NCI-H446 treated with DMSO at 0.1 percent for 48 hours (cell line): Measurements from ENCODE around the gene NUP58.
"Not testable (repeated sequence)": the region's sequence is repeated elsewhere in the genome, so short reads cannot be mapped to it uniquely, and the experiment has no call there.

ENCODE experiments used
- DNase-seq: peaks from one replicate; lab custom pipeline; 2025; lab: John Stamatoyannopoulos, UW

The NUP58 gene

GRCh38 chr13:25302121-25302520 is 696 bp downstream of the NUP58 start:
- DNase-seq = no peak

GRCh38 chr13:25306671-25307464 is 5.4 kb downstream of the NUP58 start:
- no peak for DNase-seq

GRCh38 chr13:25310891-25311290 is 9.5 kb downstream of the NUP58 start:
- no peak for DNase-seq

GRCh38 chr13:25318946-25319345 is 17.5 kb downstream of the NUP58 start:
- not testable (repeated sequence) for DNase-seq

- no peak for DNase-seq
Measured at GRCh38 chr13:25319771-25320170, 18.3 kb downstream of the NUP58 start.

- DNase-seq = no peak
Measured at GRCh38 chr13:25324100-25324499, 22.7 kb downstream of the NUP58 start.

GRCh38 chr13:25329706-25330105 is 28.3 kb downstream of the NUP58 start:
- no peak for DNase-seq

- no peak for DNase-seq
Measured at GRCh38 chr13:25330541-25330940, 29.1 kb downstream of the NUP58 start.

GRCh38 chr13:25335856-25336255 is 34.4 kb downstream of the NUP58 start:
- no peak for DNase-seq

- no peak for DNase-seq
Measured at GRCh38 chr13:25345576-25345975, 44.2 kb downstream of the NUP58 start.

- DNase-seq = no peak
Measured at GRCh38 chr13:25347151-25347550, 45.7 kb downstream of the NUP58 start.

- DNase-seq = no peak
Measured at GRCh38 chr13:25351404-25351803, 50.0 kb downstream of the NUP58 start.

GRCh38 chr13:25352230-25352629 is 50.8 kb downstream of the NUP58 start:
- no peak for DNase-seq

GRCh38 chr13:25352806-25353205 is 51.4 kb downstream of the NUP58 start:
- DNase-seq = no peak

GRCh38 chr13:25353344-25353743 is 51.9 kb downstream of the NUP58 start:
- DNase-seq = no peak

- DNase-seq = no peak
Measured at GRCh38 chr13:25354377-25354776, 53.0 kb downstream of the NUP58 start.

GRCh38 chr13:25360443-25360842 is 59.0 kb downstream of the NUP58 start:
- not testable (repeated sequence) for DNase-seq

- no peak for DNase-seq
Measured at GRCh38 chr13:25365720-25366235, 64.4 kb downstream of the NUP58 start.

- DNase-seq = no peak
Measured at GRCh38 chr13:25371158-25371874, 69.9 kb downstream of the NUP58 start.

GRCh38 chr13:25371875-25372283 is 70.5 kb downstream of the NUP58 start, which contains the start of gene ATP8A2:
Gene ATP8A2, plus strand, starts transcription at chr13:25371974. Its CDS starts 239 bp downstream, at chr13:25372213.
- no peak for DNase-seq

GRCh38 chr13:25372284-25373081 is 71.1 kb downstream of the NUP58 start:
- DNase-seq = no peak

- no peak for DNase-seq
Measured at GRCh38 chr13:25375727-25376358, 74.4 kb downstream of the NUP58 start.
